GM10248 (cell line): ENCODE measurements around the gene ERC2.

ENCODE experiments used
- CTCF ChIA-PET: fragments of 300-600 bp; sonication (Branson Sonifier 250); formaldehyde crosslinking; extraction: SDS; loops from one replicate; lab custom pipeline; 2021; ENCODE audit warnings: antibody characterized with exemption; lab: Yijun Ruan, JAX
- POLR2A ChIA-PET: fragments of 350-650 bp; sonication (Branson Sonifier 250); formaldehyde crosslinking; extraction: SDS; loops from one replicate; lab custom pipeline; 2020; ENCODE audit warnings: antibody characterized with exemption; lab: Yijun Ruan, JAX
- DNase-seq: peaks from one replicate; pipeline ENCODE4 v3.0.0; 2012; ENCODE audit errors: extremely low spot score
- TF ChIP-seq, protein P1 (sequence below): IDR thresholded peaks from 2 replicates; pipeline ENCODE4 v1.5.1; 2012; ENCODE audit warnings: mild to moderate bottlenecking, low read depth; ENCODE audit errors: extremely low read depth, missing control alignments, control extremely low read depth

ERC2 gene

DNA sequence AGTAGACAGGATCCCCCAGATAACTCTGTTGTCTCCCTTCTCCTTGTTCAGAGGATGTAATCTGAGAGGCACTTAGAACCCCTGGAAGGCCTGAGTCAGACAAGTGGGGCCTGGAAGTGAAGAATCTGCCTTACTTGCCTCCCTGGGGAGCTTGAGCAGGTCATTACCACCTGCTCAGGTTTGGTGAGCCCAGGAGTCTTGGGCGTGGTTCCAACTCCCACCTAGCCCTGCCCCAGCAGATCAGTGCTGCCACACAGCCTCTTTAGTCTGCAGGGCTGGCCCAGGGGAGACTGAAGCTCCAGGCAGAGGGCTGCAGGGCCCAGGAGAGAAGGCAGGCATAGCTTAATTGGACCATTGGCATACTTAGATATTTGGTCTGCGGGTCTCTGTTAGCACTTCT, 230.0 kb downstream of the ERC2 start:
- TF ChIP-seq, protein P1, sequence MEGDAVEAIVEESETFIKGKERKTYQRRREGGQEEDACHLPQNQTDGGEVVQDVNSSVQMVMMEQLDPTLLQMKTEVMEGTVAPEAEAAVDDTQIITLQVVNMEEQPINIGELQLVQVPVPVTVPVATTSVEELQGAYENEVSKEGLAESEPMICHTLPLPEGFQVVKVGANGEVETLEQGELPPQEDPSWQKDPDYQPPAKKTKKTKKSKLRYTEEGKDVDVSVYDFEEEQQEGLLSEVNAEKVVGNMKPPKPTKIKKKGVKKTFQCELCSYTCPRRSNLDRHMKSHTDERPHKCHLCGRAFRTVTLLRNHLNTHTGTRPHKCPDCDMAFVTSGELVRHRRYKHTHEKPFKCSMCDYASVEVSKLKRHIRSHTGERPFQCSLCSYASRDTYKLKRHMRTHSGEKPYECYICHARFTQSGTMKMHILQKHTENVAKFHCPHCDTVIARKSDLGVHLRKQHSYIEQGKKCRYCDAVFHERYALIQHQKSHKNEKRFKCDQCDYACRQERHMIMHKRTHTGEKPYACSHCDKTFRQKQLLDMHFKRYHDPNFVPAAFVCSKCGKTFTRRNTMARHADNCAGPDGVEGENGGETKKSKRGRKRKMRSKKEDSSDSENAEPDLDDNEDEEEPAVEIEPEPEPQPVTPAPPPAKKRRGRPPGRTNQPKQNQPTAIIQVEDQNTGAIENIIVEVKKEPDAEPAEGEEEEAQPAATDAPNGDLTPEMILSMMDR: no peak
- DNase-seq: no peak
- POLR2A ChIA-PET: no interaction called here
- CTCF ChIA-PET: interaction anchor here (0.8 kb wide), 1 partner anchor 9 kb away, joined by 3 read pairs; no protein-coding TSS in a partner anchor

DNA sequence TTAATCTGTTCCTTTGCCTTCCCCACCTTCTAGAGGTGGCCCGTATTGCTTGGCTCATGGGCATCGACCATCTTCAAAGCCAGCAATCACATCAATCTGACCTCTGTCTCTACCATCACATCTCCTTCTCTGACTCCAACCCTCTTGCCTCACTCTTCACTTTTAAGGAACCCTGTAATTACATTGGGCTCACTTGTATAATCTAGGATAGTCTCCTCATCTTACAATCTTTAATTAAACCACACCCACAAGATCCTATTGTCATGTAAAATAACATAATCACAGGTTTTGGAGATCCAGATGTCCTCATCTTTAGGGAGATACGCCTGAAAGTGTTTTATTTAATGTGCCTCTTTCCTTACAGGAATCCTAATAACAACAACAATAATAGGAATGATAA, 234.5 kb downstream of the ERC2 start:
- POLR2A ChIA-PET: no interaction called here
- CTCF ChIA-PET: no interaction called here
- DNase-seq: no peak
- TF ChIP-seq, protein P1: no peak

DNA sequence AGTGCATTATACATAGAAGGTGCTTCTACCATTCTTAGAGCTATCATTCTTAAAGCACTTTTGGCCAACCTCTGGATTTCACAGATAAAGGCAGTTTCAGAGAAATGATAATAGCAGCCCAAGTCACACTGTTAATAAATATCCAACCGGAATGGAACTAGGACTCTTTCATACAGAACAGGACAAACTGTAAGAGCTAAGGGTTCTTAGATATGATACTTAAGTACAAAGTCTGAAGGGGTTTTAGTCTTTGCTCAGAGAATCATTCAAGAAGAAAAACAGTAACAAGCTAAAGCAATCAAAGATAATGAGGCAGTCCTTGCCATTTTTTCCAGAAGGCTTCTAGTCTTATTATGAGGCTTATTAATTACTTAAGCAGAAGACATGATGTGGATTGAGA, 239.0 kb downstream of the ERC2 start:
- ChIA-PET CTCF (interaction anchor here (1.2 kb wide), 3 partner anchors 10 to 22 kb away, joined by 3 to 5 read pairs (median 4); no protein-coding TSS in a partner anchor), POLR2A (no interaction called here)
- DNase-seq: no peak
- TF ChIP-seq, protein P1: no peak

DNA sequence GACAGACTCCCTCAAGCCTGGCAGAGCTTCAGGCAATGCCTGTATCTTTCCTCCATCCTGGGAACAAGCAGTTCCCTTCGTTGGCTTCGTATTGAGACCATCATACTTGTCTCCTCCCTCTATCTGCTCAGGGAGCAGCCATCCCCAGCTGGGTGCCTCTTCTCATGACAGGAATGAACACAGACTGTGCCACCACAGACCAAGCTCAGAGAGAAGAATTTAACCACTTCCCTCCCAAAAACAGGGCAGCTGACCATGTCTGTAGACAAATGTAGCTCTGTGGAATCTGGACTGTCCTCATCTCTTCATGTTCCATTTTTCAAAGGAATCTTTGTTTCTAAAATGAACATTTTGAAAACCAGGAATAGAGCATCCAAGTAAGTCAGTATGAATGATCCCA, 245.4 kb downstream of the ERC2 start:
- ChIA-PET CTCF (no interaction called here), POLR2A (no interaction called here)
- TF ChIP-seq, protein P1: no peak
- DNase-seq: no peak

DNA sequence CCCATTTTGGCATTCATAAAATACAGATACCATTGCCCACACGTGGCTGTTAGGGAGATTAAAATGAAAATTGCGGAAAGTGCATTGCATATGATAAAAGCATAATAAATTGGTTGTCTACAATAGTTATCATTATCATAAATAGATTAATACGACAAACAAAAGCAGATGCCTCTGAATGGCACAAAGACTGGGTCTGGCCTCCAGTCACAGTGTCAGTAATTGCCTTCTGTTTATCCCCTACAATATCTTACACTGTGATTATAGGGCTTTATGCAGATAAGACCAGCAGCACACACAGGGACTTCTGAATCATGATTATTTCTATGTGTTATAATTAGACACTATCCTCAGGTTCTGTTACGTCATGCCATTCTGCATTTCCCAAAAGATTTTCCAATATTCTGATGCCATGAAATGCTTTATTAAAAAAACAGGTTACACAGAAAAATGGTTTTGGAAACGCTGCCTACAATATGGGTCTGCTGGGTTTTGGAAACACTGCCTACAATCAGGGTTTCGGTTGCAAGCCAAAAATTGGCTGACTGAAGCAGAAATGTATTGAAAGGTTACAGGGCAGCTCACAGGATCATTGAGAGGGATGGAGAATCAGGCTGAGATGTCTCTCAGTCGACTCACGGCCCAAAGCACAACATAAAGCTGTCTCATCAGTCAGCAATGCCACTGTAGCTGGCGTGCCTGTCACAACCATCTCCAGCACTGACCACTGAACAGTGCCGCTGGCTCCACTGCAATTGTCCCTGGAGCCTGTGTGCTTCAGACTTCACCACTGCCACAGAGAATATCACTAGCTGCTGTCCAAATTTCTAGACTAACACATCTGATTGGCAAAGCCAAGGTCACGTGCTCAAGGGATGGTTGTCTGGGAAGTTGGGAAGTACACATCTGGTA, 248.1 kb downstream of the ERC2 start:
- DNase-seq: no peak
- TF ChIP-seq, protein P1: no peak
- POLR2A ChIA-PET: no interaction called here
- CTCF ChIA-PET: no interaction called here

DNA sequence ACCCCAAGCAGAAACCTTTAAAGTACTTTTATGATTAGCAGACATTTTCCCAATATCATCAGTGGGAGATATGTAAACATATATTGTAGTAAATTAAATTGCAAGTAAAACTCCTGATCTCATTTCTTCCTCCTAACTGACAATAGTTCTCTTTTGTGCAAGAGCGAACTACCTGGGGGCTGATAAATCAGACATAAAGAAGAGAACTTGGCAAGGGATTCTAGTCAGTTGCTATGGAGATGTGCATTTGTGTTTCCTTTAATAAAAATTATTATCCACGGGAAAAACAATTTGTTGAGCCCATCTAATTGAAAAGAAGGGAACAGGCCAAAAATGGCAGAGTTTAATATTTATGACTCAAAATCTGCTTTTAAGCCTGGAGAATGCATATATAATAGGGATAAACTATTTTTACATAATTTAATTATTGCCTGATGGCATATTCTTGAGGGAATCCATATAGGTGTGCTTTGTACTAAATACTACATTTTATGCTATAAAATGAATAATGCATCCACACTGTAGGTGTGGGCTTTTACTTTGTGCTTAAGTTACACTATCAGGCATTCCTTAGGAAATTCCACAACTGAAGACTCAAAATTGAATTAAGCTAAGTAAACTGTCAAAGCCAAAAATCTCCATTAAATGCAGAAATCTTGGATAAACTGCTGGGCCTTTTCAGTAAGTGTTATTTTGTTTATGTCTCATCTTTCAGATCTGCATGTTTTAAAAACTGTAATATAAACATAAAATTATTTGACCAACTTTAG, 258.1 kb downstream of the ERC2 start:
- TF ChIP-seq, protein P1: no peak
- ChIA-PET POLR2A (no interaction called here), CTCF (no interaction called here)
- DNase-seq: no peak
